Stimulated activated CD8-positive, alpha-beta memory T cell treated with anti-CD3 and anti-CD28 coated beads, Interleukin-12 subunit alpha, Interleukin-12 subunit beta, amount 100 ng/mL, for 1 hour (primary cell): Measurements from ENCODE around the gene RDH5.
"Not testable (repeated sequence)": the region's sequence is repeated elsewhere in the genome, so short reads cannot be mapped to it uniquely, and the experiment has no call there.

Experiments used
- DNase-seq: peaks from one replicate; pipeline ENCODE4 v3.0.0-alpha.2; 2020; ENCODE audit warnings: low read depth

RDH5 gene

DNA sequence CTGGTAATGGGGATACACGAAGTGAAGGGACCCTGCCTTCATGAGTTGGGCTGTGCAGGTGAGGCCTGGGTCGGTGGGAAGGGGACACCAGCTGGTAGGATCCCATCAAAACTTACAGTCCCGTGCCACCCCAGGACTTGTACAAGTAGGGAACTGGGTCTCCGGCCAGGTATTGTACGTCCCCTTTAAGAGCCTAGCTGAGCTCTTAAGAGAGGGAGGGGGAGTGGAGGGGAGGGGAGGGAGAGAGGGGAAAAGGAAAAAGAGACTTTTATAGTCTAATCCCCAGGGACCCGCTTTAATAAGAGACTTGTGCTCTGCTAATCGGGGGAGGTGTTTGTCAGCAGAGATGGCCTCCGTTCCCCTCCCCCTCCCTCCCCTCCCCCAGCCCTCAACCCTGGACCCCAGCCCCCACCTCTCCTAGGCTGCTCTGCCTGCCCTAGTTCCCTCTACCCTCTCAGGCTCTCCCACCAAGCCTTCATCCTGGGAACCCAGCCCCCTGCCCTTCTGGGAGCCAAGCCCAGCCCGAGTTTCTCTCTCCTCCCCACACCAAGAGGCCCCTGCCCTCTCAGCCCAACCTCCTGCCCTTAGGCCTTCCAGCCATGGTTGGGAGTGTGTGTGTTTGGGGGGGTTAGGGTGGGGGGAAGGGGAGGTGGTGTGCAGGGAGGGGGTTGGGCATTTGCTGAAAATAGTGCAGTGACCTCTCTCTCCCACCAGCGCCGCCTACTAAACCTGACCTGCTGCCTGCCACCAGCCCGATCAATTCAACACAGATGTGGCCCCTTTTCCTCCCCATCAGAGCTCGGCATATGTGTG, 25.4 kb downstream of the RDH5 start:
- no peak for DNase-seq

DNA sequence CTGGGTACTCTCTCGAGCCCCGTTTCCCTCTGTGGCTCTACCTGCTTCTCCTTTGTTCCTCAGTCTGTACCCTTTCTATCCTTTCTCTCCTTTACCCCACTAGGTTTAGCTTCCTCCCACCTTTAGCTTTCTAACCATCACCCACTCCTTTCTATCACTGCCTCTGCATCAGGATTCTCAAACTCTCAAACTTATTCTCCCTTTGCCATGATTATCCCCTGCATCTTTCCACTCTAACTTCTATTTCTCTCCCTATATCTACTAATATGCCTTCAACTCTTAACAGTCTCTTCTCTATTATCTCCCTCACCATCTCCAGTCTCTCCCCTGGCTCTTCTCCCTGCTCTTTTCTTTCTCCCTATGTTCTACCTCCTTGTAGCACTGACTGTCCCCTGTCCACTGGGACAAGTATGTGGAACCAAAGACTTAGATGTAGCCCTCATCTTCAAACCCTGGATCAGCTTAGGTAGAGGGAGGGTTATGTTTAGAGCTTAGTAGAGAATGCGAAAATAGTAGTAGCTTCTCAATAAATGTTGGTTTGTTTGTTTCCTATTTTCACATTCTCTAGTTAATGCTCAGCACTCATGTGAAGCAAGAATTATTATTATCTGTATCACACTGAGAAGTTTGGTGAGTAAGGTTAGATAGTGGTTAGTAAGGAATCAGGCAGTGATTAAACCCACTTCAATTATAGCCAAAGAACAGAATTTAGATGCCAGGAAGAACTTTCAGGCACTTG, 26.1 kb downstream of the RDH5 start:
- no peak for DNase-seq

DNA sequence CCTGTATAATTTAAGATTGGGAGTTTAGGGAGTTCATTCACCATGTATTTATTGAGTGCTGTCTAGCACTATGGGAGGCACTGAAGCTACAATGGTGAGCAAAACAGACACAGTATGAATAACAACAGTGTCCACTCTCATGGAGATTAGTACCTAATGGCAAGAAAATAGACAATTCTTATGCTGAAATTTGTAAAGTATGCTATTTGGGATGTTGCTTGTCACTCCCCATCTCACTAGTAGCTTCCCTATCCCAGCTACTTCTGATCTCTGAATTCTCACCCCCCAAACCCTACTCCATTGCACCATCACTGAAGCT, 26.7 kb downstream of the RDH5 start:
- DNase-seq = no peak

DNA sequence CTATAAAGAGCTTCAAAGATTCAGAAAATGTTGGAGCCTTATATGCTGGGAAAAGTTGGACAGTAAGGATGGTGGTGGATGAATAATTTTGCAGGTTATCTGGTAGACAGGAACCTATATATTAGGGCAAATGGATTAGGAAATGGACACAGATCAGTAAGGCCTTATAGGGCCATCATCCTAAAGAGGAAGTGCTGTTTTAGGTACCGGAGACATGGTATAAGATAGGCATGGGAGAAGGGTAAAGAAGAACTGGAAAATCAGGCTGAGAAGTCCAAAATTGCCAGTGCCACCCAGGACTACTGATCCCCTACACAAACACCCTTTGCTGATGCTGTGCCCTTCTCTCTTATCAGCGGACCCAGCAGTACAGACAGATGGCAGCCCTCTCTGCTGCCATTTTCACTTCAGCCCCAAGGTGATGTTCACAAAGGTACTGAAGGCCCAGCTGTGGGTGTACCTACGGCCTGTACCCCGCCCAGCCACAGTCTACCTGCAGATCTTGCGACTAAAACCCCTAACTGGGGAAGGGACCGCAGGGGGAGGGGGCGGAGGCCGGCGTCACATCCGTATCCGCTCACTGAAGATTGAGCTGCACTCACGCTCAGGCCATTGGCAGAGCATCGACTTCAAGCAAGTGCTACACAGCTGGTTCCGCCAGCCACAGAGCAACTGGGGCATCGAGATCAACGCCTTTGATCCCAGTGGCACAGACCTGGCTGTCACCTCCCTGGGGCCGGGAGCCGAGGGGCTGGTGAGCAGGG, 28.2 kb downstream of the RDH5 start:
- DNase-seq = no peak

DNA sequence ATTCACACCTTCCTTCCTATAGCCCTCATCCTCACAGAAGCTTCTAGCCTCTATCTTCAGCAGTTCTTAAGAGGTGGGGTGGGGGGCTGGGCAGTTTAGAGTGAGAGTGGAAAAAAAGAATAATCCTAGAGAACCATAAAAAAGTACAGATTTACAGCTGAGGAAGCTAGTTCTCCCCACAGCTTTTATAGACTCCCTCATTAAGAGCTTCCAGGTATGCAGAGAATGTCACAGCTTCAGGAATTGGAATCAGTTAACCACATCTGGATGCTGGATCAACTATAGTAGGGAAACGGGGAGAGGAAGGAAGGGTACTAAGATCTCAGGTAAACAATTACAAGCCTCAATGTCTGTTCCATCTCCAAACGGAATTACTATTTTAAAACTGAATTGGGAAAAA, 35.1 kb downstream of the RDH5 start:
- no peak for DNase-seq

DNA sequence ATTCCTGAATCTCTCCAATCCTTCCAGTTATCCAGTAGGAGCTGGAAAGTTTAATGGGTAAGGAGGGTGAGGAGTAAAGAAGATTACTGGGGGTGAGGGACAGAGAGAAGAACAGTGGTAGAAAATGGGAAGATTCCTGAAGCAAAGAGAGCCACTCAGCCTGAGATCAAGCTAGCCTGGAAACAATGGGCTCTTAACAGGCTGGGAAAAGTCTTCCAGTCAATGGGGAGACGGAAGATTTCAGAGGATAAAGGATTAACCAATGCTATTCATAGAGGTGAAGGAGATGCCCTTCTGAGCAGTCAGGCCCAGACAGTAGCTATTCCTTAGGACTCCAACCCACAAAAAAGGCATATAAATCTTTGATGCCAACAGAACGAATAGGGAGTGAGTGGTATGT, 37.5 kb downstream of the RDH5 start:
- DNase-seq = no peak

DNA sequence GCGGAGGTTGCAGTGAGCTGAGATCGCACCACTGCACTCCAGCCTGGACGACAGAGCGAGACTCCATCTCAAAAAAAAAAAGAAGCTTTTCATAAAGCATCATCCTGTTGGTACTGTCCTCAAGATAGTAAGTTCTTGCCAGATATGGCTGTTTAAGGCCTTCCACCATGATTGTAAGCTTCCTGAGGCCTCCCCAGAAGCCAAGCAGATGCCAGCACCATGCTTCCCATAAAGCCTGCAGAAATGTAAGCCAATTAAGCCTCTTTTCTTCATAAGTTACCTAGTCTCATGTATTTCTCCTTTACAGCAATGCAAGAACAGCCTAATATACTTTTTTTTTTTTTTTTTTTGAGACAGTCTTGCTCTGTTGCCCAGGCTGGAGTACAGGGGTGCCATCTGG, 38.4 kb downstream of the RDH5 start:
- not testable (repeated sequence) for DNase-seq

DNA sequence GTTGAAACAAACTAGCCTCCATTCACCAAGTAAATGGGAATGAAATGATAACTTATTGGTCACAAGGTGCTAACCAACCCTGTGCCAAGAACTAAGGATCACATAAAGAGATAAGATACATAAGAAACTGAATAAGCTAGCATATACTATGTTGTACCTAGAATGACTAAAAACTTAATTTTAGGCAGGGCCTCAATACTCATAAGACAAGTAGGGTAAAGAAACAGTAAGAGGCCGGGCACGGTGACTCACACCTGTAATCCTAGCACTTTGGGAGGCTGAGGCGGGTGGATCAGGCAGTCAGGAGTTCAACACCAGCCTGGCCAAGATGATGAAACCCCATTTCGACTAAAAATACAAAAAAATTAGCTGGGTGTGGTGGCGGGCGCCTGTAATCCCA, 40.5 kb downstream of the RDH5 start:
- no peak for DNase-seq

DNA sequence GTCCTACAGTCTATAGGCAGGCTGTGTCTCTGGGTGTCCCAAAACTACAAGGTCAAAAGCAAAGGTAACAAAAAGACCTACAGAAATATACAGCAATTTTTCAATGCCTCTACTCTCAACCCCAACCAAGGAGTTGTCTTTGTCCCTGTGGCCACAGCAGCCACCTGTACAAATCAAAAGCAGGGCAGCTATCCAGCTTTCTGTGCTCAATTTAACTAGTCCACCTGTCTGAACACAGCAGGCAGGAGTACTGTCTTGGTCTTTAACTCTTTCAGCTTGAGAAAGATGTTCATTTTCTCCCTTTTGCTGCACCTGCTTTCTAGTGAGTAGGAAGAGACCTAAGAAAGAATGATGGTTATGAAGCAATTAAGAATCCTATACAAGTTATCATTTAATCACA, 42.5 kb downstream of the RDH5 start:
- DNase-seq = no peak

DNA sequence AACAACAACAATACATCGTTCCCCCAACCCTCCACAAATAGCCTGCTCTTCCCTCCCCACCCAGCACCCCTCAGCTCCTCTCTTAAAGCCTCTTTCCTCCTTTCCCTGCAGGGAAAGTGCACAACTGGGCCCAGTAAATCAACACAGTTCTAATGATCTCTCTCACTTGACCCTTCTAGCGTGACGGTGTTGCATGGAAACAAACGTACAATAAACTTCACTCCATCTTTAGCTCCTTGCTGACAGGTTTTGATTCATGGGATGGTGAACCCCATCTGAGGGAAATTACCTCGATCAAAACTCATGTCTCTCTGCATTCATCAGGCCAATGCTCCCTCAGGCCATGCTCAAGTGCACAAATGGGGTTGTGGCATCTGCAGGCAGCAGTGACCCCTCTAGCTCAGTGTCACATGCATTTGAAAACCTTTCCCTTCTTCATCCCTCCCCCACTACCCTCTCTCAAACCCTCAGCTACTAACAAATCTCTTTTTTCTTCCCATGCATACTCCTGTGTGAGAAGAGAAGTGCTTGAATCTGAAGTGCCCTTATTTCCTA, 45.6 kb downstream of the RDH5 start:
- no peak for DNase-seq

DNA sequence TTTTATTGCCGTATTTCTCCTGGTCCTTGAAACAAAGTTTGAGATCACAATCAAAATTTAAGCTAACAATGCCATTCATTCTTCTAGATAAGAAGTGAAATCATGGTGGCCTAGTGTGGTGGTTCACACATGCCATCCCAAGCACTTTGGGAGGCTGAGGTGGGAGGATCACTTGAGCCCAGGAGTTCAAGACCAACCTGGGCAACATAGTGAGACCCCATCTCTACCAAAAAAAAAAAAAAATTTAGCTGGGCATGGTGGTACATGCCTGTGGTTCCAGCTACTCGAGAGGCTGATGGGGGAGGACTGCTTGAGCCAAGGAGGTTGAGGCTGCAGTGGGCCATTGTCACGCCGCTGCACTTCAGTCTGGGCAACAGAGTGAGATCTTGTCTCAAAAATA, 47.0 kb downstream of the RDH5 start:
- DNase-seq = no peak

DNA sequence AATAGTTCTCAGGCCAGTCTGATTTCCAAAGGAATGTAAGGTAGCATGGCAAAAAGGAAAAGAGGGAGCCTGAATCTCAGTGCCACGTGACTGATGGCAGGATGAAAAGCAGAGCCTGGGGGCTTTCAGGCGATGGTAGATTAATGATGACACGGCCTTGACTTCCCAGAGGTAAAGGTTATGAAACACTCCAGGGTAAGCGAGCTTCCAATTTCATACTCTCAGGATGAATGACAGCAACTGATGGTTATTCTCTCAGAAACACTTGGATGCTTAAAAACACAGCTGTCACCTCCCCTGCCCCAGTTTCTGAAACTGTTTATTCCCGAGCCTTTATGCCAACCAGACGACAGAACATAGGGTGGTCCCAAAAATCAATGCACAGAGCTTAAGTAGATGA, 51.5 kb downstream of the RDH5 start:
- no peak for DNase-seq
